Measurements from ENCODE around the gene MEGF6. TPM values are rescaled to one million over a fixed set of nuclear protein-coding genes. Genes with fewer than 3 reads are reported as not detected.

Gene MEGF6
- total RNA-seq, 1 experiment from 2014 or later, result 4.7 TPM

DNA sequence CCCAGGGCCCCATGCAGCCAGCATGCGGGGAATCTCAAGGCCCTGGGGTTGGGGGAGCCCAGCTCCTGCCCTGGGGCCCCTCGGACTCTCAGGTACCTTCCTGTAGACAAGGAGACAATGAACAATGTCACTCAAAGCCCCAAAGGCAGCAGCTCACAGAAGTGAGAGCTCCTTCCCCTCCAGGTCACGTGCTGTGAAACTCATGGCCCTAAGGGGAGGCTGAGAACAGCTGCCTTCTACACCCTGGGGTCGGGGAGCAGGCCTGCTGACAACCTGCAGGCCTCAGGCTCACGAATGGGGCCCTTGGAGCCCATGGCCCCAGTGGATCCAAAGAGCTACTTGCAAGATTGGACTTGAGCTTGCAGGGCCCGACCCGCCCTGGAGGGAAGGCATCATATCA is 3.2 kb downstream of the MEGF6 start:
- DNase-seq (ENCODE audit: low read depth), result no peak

DNA sequence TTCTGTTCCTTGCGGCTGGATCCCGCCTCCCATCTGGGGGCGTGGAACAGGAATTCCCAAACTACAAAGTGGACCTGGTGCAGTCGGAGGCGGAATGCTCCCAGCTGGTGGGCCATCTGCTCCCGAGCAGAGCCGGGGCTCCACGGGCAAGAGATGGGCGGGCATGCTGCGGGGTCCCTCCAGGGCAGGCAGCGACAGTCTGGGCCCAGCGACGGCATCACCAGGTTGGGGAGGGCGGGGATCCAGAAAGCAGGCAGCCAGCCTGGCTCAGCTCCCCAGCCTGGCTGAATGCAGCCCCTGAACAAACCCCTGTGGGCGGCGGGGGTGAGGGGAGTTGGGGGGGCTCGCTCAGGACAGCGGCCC is 3.6 kb downstream of the MEGF6 start:
- DNase-seq (ENCODE audit: low read depth), result no peak

DNA sequence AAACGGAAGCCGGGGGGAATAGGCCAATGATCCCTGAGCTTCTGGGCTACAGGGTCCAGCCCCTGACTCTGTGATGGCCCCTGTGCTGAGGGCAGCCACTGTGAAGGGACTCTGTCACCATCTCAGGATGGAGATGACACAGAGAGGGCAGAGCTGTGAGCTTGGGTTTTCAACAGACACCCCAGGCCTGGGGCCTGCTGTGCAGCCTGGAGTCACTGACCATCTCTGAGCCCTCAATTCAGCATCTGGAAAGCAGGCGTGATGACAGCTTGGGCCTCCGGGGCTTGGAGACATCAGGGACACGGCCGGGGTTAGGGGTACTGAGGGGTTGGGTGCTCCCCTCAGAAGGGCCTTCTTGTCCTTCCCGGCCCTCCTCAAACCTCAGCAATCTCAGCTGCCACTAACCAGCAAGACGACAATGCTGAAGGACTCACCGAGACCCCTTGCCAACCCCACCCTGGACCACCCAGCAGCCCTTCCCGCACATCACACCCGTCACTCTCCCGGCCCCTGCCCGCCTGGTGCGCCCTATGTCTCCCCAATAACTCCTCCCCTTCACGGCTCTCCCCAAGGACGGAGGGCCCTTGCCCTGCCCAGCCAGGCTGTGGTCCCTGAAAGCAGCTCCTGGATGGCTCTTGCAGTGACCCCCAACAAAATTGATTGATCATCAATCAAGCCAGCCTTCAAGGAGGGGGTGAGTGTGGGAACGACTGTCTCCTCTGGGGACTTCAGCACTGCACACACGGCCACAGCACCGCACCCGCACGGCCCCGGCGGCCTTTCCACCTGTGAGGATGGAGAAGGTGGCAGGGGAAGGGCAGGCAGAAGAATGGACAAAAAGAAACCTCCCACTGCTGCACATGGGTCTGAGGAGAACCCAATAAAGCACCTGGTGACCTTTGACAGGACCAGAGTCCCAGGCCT is 4.3 kb downstream of the MEGF6 start:
- no peak for DNase-seq (ENCODE audit: low read depth)

DNA sequence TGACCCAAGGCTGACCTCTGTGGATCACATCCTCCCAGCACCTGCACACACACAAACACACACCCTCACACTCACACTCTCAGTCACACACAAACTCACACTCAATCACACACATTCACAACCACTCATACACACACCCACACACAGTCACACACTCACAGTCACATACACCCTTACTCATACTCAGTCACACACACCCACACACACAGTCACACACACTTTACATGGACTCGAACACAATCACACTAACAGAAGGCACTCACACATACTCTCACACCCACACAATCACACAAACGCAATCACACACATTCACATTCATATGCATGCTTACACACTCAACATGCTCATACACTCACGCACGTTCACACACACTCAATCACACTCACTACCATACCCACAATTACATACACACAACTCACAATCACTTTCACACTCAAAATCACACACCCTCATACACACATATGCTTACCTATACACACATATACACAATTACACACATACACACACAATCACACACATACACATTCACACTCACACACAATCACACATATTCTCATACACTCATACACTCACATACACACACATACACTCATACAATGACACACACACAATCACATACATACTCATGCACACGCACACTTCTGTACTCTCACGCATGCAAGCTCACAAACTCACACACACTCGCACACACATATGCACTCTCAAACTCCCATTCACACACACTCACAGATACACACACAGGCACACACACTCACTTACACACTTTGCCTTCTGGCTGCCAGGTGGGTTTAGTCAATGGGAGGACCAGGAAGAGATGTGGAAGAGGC is 6.1 kb downstream of the MEGF6 start:
- DNase-seq (ENCODE audit: low read depth), result no peak

DNA sequence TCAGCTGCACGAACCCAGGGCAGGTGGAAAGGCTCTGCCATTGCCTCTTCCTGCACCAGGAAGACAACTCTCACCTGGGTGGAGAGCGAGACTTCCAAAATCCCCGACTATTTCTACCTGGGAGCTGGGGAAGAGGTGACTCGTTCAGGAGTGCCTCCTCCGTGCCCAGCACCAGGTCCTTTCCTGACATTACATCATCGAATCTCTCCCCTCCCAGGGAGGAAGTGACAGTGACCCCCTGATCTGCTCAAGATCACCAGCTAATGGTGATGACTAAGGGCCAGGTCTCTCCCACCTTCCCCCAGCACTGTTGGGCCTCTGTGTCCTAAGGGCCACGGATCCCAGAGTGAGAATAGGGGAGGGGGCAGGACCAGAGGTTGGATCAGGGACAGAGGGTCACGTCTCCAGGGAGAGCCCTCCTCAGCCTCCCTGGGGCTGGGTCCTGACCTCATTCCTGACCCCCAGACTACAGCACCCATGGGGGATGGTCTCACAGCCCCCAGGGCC is 6.8 kb downstream of the MEGF6 start:
- DNase-seq (ENCODE audit: low read depth), result no peak

DNA sequence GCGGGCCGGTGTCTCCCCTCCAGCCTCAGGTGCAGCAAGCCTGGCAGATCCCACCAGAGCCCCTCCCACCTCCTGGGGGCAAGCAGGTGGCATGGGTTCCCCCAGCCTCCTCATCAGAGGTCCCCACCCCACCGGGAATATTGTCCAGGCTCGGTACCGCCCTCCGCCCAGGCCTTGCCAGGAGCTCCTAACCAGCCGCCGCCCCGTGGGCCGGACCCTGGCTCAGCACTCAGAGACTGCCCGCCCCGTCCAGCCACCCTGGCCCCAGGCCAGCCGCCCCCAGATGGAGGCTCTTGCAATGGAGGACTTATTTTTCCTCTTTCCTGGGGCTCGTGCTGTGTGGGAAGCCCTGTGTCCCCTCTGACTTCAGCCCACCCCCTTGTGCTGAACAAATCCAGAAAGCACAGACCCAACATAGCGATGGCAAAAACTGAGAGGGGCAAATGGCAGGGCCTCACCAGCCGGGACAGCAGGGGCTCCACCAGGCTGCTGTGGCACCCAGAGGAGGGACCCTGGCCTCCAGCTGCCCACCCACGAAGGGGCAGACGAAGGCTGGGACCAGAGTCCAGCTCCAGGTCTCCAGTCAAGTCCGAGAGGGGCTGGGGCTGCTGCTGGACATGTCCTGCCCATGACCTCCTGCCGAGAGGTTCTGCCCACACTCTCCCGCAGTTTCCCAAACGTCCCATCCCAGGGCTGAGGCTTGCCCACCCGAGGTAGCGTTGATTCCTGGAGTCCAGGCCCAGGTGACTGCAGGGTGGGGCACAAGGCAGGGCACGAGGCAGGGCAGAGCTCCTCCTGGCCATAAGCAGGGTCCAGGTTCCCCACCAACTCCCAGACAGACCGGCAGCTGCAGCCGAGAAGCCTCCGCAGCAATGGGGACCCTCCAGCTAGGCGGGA is 7.5 kb downstream of the MEGF6 start:
- no peak for DNase-seq (ENCODE audit: low read depth)

DNA sequence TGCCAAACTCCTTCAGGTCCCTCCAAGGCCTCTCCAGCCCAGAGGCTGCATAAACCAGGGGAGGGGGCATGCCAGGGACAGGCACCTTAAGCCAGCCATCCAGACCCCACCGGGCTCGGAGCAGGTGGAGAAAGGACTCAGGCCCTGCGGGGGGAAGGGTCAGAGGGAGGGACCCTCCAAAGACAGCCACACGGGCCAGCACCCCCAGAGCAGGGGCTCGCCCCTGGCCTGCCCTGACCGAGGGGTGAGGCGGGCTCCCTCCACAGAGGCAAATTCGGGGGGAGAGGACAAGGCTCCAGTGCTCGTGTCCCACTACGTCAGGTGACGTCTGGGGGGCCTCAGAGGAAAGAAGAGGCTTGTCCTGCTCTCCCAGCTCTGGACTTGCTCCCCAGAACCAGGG is 8.2 kb downstream of the MEGF6 start:
- no peak for DNase-seq (ENCODE audit: low read depth)

DNA sequence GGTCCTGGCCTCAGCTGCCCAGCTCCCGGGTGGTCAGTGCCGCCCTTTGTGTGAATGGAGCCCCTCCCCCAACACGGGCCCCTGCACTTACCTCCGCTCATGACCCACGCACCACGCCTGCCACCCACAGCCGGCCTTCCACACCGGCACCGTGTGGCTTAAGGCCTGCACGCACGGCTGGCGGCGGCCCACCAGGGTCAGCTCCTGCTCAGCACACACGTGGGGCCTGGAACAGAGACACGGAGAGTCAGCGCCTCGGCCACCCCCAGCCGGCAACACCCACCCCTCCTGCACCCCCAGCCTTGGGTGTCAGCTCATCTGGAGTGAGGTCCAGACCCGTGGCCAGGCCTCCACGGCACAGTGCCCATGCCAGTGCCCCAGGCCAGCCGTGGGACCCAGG is 8.9 kb downstream of the MEGF6 start:
- no peak for DNase-seq (ENCODE audit: low read depth)

DNA sequence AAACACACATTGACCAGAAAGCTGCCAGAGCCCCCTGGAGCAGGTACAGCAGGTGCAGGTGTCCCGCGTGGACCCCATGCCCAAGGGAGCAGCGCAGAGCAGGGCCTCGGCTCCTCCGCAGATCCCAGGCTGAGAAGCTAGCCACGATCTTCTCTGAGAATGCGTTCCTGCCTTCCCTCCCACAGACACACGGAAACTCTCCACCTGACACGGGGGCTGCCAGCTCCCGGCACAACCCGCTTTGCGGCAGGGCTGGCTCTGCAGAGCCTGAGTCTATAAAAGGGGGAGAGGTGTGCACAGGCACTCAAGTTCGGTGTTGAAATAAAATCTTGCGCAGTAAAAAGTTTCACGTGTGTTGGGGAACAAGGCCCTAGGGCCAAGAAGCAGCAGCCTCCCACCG is 9.6 kb downstream of the MEGF6 start:
- DNase-seq (ENCODE audit: low read depth), result no peak

DNA sequence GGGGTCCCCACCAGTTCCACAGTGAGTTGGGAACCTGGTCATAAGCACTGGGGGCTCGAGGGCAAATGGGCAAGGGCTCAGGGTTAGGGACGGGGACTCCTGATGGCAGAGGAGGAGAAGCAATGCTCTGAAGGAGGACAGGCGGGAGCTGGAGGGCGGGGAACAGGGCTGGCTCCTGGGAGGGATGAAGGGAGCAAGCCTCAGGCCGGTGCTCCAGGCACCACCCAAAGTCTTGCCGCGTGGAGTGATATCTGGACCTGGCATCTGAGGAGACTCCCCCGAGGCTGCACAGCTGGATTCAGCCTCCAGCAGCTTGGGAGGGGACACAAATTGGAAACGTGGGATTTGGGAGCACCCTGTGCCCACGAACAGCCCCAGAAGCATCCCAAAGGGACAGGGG is 11.0 kb downstream of the MEGF6 start:
- DNase-seq (ENCODE audit: low read depth), result no peak

DNA sequence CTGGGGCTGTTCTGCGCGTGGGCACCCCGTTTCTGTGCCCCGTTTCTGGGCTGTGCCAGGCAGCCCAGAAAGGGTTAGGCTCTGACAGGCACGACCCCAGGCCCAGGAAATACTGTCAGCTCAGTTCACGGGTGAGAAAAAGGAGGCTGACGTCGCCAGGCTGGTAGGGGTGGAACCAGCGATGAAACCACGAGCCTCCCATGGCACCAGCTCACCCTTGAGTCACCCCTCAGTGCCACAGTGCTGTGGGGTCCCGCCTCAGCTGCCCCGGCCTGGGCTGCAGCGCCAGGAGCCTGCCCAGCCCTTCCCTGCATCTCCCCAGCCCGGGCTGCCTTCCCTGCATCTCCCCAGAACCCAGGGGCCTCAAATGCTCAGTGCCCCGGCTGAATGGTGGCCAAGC is 11.5 kb downstream of the MEGF6 start:
- no peak for DNase-seq (ENCODE audit: low read depth)

DNA sequence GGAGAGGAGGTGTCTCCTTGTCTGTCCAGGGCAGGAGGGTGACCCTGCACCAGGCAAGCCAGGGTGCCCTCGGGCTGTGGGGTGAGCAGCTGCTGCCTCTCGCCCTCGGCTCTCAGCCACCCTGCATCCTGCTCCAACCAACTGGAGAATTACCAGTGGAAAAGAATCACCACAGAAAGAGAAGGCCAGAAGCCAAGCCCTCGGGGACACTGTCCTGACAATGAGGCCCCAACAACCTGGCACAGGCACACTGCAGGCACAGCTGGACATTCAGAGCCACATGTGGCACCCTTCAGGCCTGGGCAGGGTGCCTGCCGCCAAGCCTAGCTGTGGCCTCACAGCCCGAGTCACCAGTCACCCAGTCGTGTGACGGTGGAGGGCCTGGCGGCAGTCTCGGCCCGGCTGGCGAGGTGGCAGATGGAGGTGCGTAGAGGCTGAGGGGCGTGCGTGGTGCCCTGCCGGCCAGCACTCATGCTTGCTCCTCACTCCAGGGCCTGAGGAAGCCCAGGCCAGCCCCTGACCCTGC is 12.0 kb downstream of the MEGF6 start:
- DNase-seq (ENCODE audit: low read depth), result peak; percentile 44

DNA sequence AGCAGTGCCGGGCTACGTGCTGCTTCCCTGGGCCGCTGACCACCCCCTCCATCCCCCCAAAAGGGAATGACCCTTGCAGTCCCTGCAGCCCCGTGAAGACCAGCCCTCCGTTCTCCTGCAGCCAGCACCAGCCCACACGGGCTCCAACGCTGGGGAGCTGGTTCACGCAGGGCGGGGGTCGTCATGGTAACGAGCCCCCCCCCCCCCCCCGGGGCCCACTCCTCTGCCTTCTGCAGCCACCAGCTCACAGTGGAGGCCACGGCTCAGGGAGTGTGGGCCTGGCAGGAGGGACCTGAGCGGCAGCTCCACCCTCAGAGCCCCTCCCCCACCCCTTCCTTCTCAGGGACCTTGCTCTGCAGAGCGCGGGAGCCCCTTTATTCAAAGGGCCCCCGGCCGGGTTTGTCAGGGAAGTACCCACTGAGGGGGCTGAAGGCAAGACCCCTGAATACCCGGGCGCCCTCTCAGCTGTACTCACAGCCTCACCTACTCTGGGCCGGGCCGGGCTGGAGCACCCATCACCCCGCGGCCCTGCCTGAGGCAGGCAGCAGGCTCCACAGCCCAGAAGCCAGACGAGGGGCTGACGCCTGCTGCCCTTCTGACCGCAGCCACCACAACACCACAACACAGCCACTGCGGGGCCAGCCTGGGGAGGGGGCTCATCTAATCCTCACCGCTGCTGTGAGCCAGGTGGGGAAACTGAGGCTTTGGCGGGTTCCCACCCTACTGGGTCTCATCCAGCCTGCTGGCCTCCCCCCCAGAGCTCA is 12.6 kb downstream of the MEGF6 start:
- no peak for DNase-seq (ENCODE audit: low read depth)

DNA sequence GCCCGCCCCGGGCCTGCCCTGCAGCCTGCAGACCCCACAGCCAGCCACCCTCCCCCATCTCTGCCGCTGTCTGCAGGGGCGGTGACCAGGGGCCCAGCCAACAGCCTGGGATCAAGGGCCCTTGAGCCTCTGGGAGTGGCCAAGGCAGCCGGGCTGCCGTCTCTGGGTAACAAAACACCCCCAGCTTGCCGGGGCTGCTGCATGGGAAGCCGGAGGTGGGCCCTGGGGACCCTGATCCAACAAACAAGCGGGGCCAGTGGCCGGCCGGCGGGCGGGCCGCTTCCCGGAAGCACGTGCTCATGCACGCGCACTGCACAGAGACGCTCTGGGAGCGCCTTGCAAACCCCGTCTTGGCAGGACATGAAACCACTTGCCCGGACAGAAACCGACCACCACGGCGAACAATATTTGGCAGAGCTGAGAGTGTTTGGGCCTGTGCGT is 13.2 kb downstream of the MEGF6 start:
- no peak for DNase-seq (ENCODE audit: low read depth)

DNA sequence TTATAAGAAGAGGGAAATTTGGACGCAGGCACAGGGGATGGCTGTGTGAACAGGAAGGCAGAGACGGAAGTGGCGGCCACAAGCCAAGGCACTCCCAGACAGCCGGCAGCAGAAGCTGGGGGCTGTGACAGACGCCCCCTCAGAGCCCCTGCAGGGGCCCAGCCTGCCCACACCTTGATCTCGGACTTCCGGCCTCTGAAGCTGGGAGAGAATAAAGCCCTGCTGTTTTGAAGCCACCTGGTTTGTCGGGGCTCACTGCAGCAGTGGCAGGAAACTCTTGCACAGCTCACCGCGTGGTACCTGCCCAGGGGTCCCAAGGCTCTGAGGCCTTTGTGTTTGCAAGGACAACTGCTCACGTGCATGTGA is 13.7 kb downstream of the MEGF6 start:
- DNase-seq (ENCODE audit: low read depth), result no peak

DNA sequence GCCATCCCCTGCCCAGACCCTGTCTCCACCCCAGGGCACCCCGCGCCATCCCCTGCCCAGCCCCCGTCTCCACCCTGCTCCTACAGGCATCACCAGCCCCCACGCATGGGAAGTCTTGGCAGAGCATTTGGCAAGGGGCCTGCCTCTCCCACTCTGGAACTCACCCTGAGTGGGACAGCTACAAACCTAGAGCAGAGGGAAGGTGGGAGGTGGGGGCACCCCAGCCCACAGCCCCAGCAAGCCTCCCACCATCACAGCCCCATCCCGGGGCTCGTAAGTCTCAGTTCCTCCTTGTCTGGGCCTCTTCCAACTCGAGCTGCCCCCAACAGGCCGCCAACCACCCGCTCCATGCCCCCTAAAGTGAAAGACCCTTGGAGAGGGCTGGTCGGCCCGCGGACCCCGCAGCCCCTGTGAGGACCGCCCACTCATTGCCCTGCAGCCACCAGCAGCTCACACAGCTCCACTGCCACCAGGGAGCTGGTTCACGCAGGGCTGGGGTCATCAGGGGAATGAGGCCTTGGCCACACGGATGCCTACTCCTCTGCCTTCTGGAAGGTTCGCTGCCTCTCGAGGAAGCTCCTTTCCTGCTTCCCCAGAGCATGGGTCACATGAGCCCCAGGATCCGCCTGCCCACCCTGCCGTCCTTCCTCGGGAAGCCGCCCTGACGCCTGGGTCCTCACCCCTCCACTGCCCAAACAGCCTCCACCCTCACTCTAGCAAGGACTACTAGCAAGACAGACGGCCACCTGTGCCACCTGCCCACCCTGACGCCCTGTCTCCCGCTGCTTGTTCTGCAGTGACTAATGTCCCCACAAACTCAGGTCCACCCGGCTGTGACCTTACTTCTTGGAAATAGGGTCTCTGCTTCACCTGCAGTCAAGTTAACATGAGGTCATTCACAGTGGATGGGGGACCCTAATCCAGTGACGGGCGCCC is 14.4 kb downstream of the MEGF6 start:
- DNase-seq (ENCODE audit: low read depth), result no peak

DNA sequence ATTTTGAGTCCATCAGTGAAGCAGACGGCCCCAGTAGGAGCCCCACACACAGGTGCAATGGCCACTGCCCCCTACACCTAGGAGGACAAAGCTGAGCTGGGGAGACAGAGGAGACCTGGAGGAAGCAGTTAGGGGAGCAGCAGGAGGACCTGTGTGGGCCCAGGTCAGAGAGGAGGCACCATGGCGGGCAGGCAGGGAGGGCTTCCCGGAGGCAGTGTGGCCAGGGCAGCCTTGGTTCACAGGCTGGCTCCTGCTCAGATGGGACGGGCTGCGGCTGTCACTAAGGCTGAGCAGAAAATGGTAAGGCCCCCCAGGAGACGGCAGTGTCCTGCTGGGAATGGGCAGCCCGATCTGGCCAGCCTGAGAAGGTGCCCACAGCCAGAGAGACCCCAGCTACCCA is 15.4 kb downstream of the MEGF6 start:
- DNase-seq (ENCODE audit: low read depth), result no peak

DNA sequence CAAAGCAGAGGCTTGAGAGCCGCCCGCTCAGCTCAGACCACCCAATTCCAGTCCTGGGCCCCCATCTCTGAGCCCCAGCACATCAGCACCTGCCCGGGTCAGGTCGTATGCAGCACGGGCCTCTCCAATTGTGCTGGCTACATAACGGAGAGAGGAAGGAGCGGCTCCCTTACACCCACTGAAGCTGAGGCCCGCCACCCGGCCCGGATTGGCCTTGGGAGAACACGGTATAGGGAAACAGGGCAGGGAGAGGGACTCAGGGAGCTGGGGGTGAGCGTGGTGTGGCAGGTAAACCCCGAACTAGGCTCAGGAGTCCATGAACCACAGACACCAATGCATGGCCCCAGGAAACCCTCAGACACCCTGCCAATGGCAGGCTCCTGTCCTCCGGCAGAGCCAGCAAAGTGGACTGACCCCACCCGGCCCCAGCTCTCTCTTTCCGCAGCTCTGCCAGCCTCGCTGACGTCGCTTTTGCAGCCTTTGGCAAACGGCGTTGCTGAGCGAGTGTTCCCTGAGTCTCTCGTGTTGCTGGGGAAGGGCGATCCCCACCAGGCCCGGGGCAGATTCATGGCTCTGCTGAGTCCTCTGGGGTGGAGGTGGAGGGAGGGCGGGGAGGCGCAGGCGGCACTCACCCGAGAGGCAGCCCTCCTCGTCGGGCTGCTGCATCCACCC is 16.5 kb downstream of the MEGF6 start:
- no peak for DNase-seq (ENCODE audit: low read depth)

DNA sequence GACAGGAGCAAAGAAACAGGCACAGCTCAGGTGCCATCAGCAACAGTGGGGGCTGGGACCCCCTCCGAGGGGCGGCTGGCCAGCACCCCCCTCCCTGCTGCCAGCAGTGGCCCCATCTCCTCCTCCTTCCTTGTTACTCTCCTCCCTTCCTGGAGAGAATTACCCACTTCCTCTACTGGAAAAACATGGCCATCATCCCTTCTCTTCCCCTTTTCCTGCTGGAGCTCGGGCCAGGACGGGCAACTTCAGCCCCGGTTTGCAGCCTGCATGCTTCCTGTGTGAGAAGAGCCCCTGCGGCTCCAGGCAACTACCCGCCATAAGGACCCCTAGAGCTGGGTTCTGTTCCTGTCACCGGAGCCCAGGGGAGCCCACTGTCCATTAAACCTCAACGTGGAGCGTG is 17.6 kb downstream of the MEGF6 start:
- no peak for DNase-seq (ENCODE audit: low read depth)
